ENCODE measurements around the gene ARRDC2. TPM values are rescaled to one million over a fixed set of nuclear protein-coding genes. Genes with fewer than 3 reads are reported as not detected.
A peak's percentile ranks its signal among the peaks of the same experiment; 100 is the strongest.

Gene ARRDC2
- total and polyA plus RNA-seq, 10 of the 15 experiments (the other 5 are each of a cell fraction or from before 2014, with no cell fraction given), result 0.48 to 10.1 (median 4.8) TPM

DNA sequence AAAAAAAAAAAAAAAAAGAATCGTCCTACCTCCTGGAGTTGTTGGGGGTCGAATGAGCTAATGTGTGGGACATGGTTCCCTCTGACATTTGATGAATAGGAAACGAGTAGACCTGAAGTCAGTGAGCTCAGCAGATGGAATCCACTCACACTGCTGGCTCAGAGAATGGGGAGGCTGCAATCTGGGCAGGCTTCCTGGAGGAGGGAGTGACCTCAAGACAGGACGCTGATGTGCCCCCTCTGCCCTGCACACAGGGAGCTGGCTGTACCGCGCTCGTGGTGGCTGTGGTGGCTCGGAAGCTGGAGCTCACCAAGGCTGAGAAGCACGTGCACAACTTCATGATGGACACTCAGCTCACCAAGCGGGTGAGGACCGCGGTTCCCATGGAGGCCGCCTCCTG, 19.8 kb upstream of the ARRDC2 start (continued):
- TF ChIP-seq MYB (IDR thresholded peaks at IDR 0.05; ENCODE audit: borderline replicate concordance, low read depth, low read length) (no peak), SUZ12 (IDR thresholded peaks at IDR 0.05; ENCODE audit: unreplicated experiment) (no peak), POU2F2 (IDR thresholded peaks at IDR 0.05; ENCODE audit: borderline replicate concordance, low read depth, low read length) (no peak), MXI1 (IDR thresholded peaks at IDR 0.05; ENCODE audit: low read depth, low read length) (no peak), CREB1 (IDR thresholded peaks at IDR 0.05; ENCODE audit: low read depth) (no peak)
- TF ChIP-seq, protein P1, sequence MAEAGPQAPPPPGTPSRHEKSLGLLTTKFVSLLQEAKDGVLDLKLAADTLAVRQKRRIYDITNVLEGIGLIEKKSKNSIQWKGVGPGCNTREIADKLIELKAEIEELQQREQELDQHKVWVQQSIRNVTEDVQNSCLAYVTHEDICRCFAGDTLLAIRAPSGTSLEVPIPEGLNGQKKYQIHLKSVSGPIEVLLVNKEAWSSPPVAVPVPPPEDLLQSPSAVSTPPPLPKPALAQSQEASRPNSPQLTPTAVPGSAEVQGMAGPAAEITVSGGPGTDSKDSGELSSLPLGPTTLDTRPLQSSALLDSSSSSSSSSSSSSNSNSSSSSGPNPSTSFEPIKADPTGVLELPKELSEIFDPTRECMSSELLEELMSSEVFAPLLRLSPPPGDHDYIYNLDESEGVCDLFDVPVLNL (IDR thresholded peaks at IDR 0.05; ENCODE audit: low read depth, low read length), result no peak
- TF ChIP-seq, protein P2, sequence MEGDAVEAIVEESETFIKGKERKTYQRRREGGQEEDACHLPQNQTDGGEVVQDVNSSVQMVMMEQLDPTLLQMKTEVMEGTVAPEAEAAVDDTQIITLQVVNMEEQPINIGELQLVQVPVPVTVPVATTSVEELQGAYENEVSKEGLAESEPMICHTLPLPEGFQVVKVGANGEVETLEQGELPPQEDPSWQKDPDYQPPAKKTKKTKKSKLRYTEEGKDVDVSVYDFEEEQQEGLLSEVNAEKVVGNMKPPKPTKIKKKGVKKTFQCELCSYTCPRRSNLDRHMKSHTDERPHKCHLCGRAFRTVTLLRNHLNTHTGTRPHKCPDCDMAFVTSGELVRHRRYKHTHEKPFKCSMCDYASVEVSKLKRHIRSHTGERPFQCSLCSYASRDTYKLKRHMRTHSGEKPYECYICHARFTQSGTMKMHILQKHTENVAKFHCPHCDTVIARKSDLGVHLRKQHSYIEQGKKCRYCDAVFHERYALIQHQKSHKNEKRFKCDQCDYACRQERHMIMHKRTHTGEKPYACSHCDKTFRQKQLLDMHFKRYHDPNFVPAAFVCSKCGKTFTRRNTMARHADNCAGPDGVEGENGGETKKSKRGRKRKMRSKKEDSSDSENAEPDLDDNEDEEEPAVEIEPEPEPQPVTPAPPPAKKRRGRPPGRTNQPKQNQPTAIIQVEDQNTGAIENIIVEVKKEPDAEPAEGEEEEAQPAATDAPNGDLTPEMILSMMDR (IDR thresholded peaks at IDR 0.05 in 2 of 3, conservative IDR thresholded peaks at IDR 0.05 in 1 of 3; ENCODE audit: control insufficient read depth in 2 of 3, extremely low read depth in 1 of 3, insufficient read depth in 1 of 3, low read depth in 3 of 3, low read length in 3 of 3), result no peak

DNA sequence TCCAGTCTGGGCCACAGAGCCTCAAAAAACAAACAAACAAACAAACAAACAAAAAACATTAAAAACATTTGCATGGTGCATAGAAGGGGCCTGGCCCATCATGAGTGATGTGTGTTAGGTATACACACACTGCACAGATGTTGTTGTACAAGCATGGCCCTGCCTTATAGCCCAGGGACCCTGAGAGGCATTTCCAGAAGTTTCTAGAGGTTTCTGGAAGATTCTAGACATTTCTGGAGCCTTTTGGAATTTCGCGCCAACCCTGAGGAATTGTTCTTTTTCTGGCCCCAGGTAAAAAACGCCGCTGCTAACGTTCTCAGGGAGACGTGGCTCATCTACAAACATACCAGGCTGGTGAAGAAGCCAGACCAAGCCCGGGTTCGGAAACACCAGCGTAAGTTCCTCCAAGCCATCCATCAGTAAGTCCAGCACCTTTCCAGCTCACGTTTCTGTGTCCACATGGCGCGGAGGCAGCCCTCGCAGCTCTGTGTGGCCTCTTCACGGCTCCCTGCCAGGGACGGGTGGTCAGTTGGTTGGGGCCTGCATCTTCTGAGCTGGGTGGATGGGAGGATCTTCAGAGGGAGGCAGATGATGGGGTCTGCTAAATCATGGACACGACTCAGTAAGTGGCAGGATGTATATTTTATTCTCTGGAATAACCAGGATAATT, 18.4 kb upstream of the ARRDC2 start:
- intact Hi-C loops (cut with micrococcal nuclease; ENCODE audit: unreplicated experiment) (no loop called here), in situ Hi-C loops (cut with MboI) (loop anchor here (5.0 to 10.0 kb wide), 2 partner anchors 45 to 122 kb away; no protein-coding TSS in a partner anchor)
- SMC1A ChIA-PET (ENCODE audit: uncharacterized antibody, unreplicated experiment), result no interaction called here
- no TSS peak for BruUV-seq (replicated peaks)
- Histone ChIP-seq H3K9me3 (replicated peaks; ENCODE audit: control insufficient read depth, insufficient read depth, low read length) (no peaks in the 10 kb centered on the region), H3K27me3 (replicated peaks in 1 of 2; ENCODE audit: control insufficient read depth in 2 of 2, insufficient read depth in 2 of 2, low read length in 1 of 2) (no peaks in the 10 kb centered on the region), H3K4me3 (no peak overlapping the region), H2AFZ (ENCODE audit: control insufficient read depth, low read depth, low read length) (no peak overlapping the region), H3K36me3 (ENCODE audit: control insufficient read depth in 2 of 2, insufficient read depth in 2 of 2, low read length in 1 of 2) (no peaks in the 10 kb centered on the region), H3K79me2 (ENCODE audit: control insufficient read depth, insufficient read depth, low read length) (no peaks in the 10 kb centered on the region), H3K27ac (ENCODE audit: control insufficient read depth, insufficient read depth) (no peak overlapping the region), H3K4me1 (ENCODE audit: control insufficient read depth, insufficient read depth, low read length) (no peaks in the 10 kb centered on the region), H4K20me1 (ENCODE audit: control insufficient read depth, insufficient read depth) (no peaks in the 10 kb centered on the region), H3K9ac (ENCODE audit: control insufficient read depth, insufficient read depth, low read length) (no peak overlapping the region), H3K4me2 (ENCODE audit: control insufficient read depth, insufficient read depth) (no peak overlapping the region)
- POLR2A ChIA-PET, result no interaction called here
- DNase-seq (ENCODE audit: low read depth, low spot score) (no peak), FAIRE-seq (no peak), ATAC-seq (no peak)
- WGBS (ENCODE audit: insufficient coverage, insufficient replicate concordance, low lambda C conversion rate, missing lambda C conversion rate), result 73% methylated on average over 16 of the region's 16 CpGs
- RAD21 ChIA-PET (ENCODE audit: unreplicated experiment), result interaction anchor here (1.6 kb wide), 1 partner anchor 130 kb away, joined by 3 read pairs; the partner anchor contains the start of gene RPL18A
- CTCF ChIA-PET, result interaction anchor here (1.0 to 1.5 kb wide), 2 partner anchors 43 to 51 kb away, joined by 3 to 5 read pairs; no protein-coding TSS in a partner anchor
- TF ChIP-seq, protein P3, sequence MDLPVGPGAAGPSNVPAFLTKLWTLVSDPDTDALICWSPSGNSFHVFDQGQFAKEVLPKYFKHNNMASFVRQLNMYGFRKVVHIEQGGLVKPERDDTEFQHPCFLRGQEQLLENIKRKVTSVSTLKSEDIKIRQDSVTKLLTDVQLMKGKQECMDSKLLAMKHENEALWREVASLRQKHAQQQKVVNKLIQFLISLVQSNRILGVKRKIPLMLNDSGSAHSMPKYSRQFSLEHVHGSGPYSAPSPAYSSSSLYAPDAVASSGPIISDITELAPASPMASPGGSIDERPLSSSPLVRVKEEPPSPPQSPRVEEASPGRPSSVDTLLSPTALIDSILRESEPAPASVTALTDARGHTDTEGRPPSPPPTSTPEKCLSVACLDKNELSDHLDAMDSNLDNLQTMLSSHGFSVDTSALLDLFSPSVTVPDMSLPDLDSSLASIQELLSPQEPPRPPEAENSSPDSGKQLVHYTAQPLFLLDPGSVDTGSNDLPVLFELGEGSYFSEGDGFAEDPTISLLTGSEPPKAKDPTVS (IDR thresholded peaks at IDR 0.05; ENCODE audit: low read depth, low read length), result peak; percentile 95
- TF ChIP-seq HDAC2 (IDR thresholded peaks at IDR 0.05) (no peak), CBFB (IDR thresholded peaks at IDR 0.05; ENCODE audit: low read depth) (no peak), CHD2 (IDR thresholded peaks at IDR 0.05; ENCODE audit: borderline replicate concordance, low read depth, low read length) (no peak)
- TF ChIP-seq, protein P4, sequence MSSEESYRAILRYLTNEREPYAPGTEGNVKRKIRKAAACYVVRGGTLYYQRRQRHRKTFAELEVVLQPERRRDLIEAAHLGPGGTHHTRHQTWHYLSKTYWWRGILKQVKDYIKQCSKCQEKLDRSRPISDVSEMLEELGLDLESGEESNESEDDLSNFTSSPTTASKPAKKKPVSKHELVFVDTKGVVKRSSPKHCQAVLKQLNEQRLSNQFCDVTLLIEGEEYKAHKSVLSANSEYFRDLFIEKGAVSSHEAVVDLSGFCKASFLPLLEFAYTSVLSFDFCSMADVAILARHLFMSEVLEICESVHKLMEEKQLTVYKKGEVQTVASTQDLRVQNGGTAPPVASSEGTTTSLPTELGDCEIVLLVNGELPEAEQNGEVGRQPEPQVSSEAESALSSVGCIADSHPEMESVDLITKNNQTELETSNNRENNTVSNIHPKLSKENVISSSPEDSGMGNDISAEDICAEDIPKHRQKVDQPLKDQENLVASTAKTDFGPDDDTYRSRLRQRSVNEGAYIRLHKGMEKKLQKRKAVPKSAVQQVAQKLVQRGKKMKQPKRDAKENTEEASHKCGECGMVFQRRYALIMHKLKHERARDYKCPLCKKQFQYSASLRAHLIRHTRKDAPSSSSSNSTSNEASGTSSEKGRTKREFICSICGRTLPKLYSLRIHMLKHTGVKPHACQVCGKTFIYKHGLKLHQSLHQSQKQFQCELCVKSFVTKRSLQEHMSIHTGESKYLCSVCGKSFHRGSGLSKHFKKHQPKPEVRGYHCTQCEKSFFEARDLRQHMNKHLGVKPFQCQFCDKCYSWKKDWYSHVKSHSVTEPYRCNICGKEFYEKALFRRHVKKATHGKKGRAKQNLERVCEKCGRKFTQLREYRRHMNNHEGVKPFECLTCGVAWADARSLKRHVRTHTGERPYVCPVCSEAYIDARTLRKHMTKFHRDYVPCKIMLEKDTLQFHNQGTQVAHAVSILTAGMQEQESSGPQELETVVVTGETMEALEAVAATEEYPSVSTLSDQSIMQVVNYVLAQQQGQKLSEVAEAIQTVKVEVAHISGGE (CRISPR knock-in tag; IDR thresholded peaks at IDR 0.05), result no peak
- TF ChIP-seq, protein P5, sequence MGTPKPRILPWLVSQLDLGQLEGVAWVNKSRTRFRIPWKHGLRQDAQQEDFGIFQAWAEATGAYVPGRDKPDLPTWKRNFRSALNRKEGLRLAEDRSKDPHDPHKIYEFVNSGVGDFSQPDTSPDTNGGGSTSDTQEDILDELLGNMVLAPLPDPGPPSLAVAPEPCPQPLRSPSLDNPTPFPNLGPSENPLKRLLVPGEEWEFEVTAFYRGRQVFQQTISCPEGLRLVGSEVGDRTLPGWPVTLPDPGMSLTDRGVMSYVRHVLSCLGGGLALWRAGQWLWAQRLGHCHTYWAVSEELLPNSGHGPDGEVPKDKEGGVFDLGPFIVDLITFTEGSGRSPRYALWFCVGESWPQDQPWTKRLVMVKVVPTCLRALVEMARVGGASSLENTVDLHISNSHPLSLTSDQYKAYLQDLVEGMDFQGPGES (IDR thresholded peaks at IDR 0.05), result no peak

Measured in GM12878 (cell line).